Stimulated activated naive CD8-positive, alpha-beta T cell treated with anti-CD3 and anti-CD28 coated beads, Interleukin-15, Interleukin-2, amounts not matched to agents 100 ng/mL and 50 ng/mL, for 24 hours (primary cell): ENCODE data around the gene BARHL1.
"Not testable (repeated sequence)": the region's sequence is repeated elsewhere in the genome, so short reads cannot be mapped to it uniquely, and the experiment has no call there.

Source experiments
- H3K27ac Mint-ChIP-seq: one replicate; pipeline ENCODE4 v1.8.0; 2021; ENCODE audit warnings: mild to moderate bottlenecking, mixed read lengths
- H3K27me3 Mint-ChIP-seq: one replicate; pipeline ENCODE4 v1.8.0; 2021; ENCODE audit warnings: mixed read lengths
- H3K36me3 Mint-ChIP-seq: one replicate; pipeline ENCODE4 v1.8.0; 2021; ENCODE audit warnings: low read depth, mixed read lengths
- H3K4me1 Mint-ChIP-seq: one replicate; pipeline ENCODE4 v1.8.0; 2021; ENCODE audit warnings: low read depth, mixed read lengths
- H3K4me3 Mint-ChIP-seq: one replicate; pipeline ENCODE4 v1.8.0; 2021; ENCODE audit warnings: mild to moderate bottlenecking, mixed read lengths
- H3K9me3 Mint-ChIP-seq: one replicate; pipeline ENCODE4 v1.8.0; 2021; ENCODE audit warnings: mixed read lengths

BARHL1 gene

DNA sequence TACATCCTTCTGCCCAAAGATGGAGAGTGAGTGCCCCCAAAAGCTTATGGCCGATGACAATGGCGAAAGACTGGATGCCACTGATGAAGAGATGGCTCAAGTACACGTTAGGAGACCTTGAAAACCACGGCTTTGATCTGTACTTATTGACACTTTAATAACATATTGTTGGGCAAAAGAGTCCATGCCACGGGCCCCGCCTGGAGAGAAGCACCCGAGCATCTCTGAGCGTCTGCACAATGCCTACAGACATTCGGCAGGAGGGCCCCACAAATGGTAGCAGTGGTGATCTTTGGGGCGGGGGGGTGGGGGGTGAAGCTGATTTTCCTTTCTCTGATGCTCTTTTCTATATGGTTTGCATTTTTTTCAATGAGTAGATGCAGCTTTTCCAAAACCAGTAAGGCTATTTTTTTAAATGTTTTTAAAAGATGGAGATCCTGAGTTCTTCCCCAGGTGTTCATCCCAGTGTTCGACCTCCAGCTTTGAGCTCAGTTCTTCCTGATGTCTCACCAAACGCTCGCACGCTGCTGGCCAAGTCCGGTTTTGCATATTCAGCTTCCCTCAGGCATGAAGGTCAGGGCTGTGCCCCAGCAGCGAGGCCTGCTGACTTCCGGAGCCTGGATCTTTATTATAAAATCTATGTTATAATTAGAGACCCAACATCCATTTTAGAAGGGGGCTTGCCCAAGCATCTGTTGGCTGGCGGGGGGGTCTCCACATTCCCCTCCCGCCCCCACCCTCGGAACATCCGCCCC is 34.3 kb upstream of the BARHL1 start:
- H3K27ac Mint-ChIP-seq, result no peak overlapping the region
- H3K9me3 Mint-ChIP-seq, result no peaks in the 10 kb centered on the region
- no peaks in the 10 kb centered on the region for H3K4me1 Mint-ChIP-seq
- H3K36me3 Mint-ChIP-seq, result no peaks in the 10 kb centered on the region
- peaks cover 7% of the 10 kb centered on the region for H3K27me3 Mint-ChIP-seq
- H3K4me3 Mint-ChIP-seq, result no peak overlapping the region

DNA sequence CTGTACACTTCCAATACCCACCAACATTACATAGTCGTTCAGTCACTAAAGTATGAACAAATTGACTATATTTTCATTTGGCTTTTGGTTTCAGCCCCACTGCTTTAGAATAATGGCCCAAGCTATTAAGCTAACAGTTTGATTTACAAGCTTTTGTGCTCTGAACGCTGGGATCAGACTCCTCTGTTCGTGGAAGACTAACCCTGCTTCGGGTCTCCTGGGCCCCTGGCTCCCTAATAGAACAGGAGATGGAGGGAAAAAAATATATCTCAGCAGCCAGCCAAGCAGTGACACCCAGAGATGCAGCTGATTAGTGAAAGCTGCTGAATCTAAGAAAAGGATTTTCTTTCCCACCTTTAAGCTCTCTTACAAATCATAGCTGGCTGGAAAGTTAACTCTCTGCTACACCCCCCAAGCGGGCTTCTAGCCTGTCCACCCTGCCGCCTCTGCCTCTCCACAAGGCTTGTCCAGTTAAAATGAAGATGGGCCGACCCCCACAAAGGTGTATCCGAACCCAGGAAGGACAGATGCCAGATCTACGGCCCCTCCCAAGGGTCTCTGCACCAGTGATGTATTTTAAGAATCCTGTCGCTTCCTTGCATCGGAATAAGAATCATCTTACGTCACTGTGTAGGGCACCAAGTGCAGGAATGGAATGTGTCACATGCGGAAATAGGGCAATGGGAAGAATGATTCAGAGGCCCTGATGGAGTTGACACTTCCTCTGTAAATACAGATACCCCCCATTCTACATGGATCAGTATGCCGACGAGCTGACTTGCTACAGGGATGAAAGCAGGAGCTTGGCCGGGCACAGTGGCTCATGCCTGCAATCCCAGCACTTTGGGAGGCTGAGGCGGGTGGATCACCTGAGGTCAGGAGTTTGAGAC is 33.4 kb upstream of the BARHL1 start:
- H3K9me3 Mint-ChIP-seq, result no peaks in the 10 kb centered on the region
- no peak overlapping the region for H3K27ac Mint-ChIP-seq
- peaks cover 7% of the 10 kb centered on the region for H3K27me3 Mint-ChIP-seq
- no peaks in the 10 kb centered on the region for H3K4me1 Mint-ChIP-seq
- no peak overlapping the region for H3K4me3 Mint-ChIP-seq
- no peaks in the 10 kb centered on the region for H3K36me3 Mint-ChIP-seq

DNA sequence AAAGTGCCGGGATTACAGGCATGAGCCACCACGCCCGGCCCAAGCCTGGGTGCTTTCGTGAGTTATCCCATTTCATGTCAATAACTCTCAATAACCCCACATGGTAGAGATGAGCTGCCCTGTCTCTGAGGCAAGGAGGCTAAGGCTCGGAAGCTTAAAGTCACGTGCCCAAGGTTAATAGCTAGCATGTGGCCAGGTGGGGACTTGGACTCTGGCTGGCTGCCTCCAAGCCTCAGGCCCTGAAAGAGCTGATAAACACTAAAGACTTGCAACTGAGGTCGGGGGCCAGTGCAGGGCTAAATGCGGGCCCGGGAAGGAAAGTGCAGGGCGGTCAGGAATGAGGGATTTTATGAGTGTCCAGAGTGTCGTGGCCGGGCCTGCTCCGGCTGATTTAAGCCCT is 30.9 kb upstream of the BARHL1 start:
- no peaks in the 10 kb centered on the region for H3K4me1 Mint-ChIP-seq
- no peak overlapping the region for H3K4me3 Mint-ChIP-seq
- H3K36me3 Mint-ChIP-seq, result no peaks in the 10 kb centered on the region
- no peaks in the 10 kb centered on the region for H3K9me3 Mint-ChIP-seq
- no peak overlapping the region for H3K27ac Mint-ChIP-seq
- peaks cover 15% of the 10 kb centered on the region for H3K27me3 Mint-ChIP-seq

DNA sequence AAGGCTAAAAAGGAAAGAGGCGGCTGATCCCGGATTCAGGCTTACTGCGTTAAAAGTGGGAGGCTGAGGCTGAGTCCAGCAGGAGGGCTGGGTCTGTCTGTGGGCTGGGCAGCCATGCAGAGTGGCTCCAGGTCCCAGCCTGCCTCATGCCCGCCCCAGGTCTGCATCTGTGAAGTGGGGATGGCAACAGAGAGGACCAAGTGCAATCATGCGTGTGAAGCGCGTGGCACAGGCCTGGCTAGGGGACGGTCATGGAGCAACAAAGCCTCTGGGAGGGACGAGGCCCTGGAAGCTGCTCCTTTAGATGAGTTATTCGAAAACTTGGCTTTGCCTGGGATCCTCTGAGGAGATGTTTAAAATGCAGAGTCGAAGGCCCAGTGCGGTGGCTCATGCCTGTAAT is 30.4 kb upstream of the BARHL1 start:
- H3K9me3 Mint-ChIP-seq, result no peaks in the 10 kb centered on the region
- H3K27ac Mint-ChIP-seq, result no peak overlapping the region
- H3K4me3 Mint-ChIP-seq, result no peak overlapping the region
- H3K4me1 Mint-ChIP-seq, result no peaks in the 10 kb centered on the region
- H3K36me3 Mint-ChIP-seq, result no peaks in the 10 kb centered on the region
- peaks cover 14% of the 10 kb centered on the region for H3K27me3 Mint-ChIP-seq

DNA sequence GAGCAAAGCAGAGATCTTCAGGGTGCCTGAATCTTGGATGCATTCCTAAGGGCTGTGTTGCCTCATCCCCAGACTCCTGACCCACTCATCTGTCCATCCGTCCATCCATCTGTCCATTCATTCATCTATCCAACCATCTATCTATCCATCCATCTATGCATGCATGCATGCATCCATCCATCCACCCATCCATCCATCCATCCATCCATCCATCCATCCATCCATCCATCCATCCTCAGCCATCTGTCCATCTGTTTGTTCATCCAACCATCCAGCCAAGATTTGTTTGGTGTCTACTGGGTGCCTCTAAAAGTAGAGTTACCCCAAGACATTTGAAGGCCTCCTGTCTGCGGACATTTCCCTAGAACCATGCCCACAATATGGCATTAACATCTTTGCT is 27.7 kb upstream of the BARHL1 start:
- no peaks in the 10 kb centered on the region for H3K36me3 Mint-ChIP-seq
- H3K4me3 Mint-ChIP-seq, result no peak overlapping the region
- no peaks in the 10 kb centered on the region for H3K4me1 Mint-ChIP-seq
- H3K27me3 Mint-ChIP-seq, result peaks cover 19% of the 10 kb centered on the region
- no peaks in the 10 kb centered on the region for H3K9me3 Mint-ChIP-seq
- no peak overlapping the region for H3K27ac Mint-ChIP-seq

GRCh38 chr9:132555528-132555927 is 26.9 kb upstream of the BARHL1 start:
- Mint-ChIP-seq H3K4me1 (no peaks in the 10 kb centered on the region), H3K27me3 (peaks cover 22% of the 10 kb centered on the region), H3K9me3 (no peaks in the 10 kb centered on the region), H3K4me3 (no peak overlapping the region), H3K27ac (no peak overlapping the region), H3K36me3 (no peaks in the 10 kb centered on the region)

DNA sequence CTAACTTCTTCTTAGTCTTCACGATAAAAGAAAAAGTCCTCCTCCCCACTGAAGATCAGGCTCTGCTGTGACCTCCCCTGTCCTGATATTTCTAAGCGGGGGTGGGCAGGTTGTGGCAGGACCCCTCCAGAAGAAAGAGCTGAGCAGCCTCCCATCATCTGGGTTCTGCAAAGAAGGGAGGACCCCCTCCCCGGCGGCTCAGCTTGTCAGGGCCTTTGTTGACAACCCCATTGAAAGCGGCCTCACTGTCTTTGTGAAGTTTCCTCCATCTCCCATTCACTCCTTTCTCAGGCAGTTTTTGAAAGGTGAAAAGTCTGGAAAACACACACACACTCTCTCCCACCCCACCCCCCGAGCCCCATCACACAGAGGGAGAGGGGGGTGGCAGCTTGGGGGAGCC is 26.2 kb upstream of the BARHL1 start:
- Mint-ChIP-seq H3K4me1 (no peaks in the 10 kb centered on the region), H3K27ac (no peak overlapping the region), H3K27me3 (peaks cover 26% of the 10 kb centered on the region), H3K4me3 (no peak overlapping the region), H3K9me3 (no peaks in the 10 kb centered on the region), H3K36me3 (no peaks in the 10 kb centered on the region)

- H3K27me3 Mint-ChIP-seq, result peaks cover 26% of the 10 kb centered on the region
- no peaks in the 10 kb centered on the region for H3K4me1 Mint-ChIP-seq
- H3K9me3 Mint-ChIP-seq, result no peaks in the 10 kb centered on the region
- H3K36me3 Mint-ChIP-seq, result no peaks in the 10 kb centered on the region
- H3K4me3 Mint-ChIP-seq, result no peak overlapping the region
- no peak overlapping the region for H3K27ac Mint-ChIP-seq
Observed at GRCh38 chr9:132556714-132557113, 25.7 kb upstream of the BARHL1 start.

DNA sequence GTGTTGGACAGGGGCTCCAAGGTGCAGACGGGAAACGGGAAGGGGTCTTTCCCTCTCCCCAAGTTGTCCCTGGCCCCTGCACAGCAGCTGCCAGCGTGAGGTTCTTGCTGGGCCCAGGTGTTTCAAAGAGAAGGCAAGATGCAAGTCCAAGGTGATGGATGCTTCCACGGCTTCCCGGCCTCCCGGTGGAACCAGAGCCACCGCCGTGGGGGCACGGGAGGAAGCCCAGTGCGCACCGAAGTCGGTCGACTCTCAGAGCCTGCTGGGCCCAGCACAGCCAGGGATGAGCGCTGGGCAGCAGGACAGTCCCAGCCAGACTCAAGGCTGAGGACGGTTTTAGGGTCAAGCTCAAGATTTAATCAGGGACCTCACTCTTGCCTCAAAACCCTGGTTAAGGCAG is 25.2 kb upstream of the BARHL1 start:
- no peaks in the 10 kb centered on the region for H3K4me1 Mint-ChIP-seq
- H3K36me3 Mint-ChIP-seq, result no peaks in the 10 kb centered on the region
- H3K4me3 Mint-ChIP-seq, result no peak overlapping the region
- no peaks in the 10 kb centered on the region for H3K9me3 Mint-ChIP-seq
- H3K27me3 Mint-ChIP-seq, result peaks cover 29% of the 10 kb centered on the region
- no peak overlapping the region for H3K27ac Mint-ChIP-seq

DNA sequence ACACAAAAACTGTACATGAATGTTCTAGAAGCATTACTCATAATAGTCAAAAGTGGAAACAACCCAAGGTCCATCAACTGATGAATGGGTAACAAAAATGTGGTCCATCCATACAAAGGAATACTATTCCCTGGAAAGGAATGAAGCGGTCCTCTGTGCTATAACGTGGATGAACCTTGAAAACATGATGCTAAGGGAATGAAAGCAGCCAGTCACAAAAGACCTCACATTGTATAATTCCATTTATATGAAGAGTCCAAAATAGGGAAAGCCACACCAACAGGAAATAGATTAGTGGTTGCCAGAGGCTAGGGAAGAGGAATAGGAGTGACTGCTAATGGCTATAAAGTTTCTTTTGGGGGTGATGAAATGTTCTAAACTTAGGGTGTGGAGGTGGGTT is 22.7 kb upstream of the BARHL1 start:
- Mint-ChIP-seq H3K4me1 (no peaks in the 10 kb centered on the region), H3K36me3 (no peaks in the 10 kb centered on the region), H3K27me3 (peaks cover 43% of the 10 kb centered on the region), H3K4me3 (no peak overlapping the region), H3K9me3 (no peaks in the 10 kb centered on the region), H3K27ac (no peak overlapping the region)

DNA sequence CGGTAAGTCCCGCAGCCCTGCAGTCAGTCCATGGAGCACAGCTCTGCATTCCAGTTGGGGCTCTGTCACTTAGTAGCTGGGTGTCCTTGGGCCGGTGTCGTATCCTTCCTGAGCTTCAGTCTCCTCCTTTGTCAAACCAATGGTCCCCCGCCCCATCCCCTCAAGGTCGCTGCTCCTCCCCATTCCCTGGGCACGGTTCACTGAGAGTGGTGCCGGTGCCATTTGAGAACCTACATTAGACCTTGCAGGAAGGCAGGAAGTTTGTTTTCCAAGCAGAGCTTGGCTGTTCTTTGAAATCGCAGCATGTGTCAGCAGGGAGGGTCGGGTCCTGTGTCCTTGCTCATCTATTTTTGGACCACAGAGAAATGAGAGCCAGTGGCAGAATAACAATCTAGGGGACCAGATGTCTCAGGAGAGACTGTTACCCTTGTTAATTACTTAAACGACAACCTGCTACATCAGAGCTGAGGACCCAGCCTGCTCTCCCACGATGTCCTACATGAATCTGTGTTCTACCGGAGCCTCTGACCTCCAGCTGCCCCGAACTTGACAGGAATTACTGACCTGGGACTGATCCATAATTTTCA is 21.7 kb upstream of the BARHL1 start:
- peaks cover 37% of the 10 kb centered on the region for H3K27me3 Mint-ChIP-seq
- no peaks in the 10 kb centered on the region for H3K36me3 Mint-ChIP-seq
- no peak overlapping the region for H3K27ac Mint-ChIP-seq
- no peaks in the 10 kb centered on the region for H3K4me1 Mint-ChIP-seq
- H3K9me3 Mint-ChIP-seq, result no peaks in the 10 kb centered on the region
- H3K4me3 Mint-ChIP-seq, result no peak overlapping the region

DNA sequence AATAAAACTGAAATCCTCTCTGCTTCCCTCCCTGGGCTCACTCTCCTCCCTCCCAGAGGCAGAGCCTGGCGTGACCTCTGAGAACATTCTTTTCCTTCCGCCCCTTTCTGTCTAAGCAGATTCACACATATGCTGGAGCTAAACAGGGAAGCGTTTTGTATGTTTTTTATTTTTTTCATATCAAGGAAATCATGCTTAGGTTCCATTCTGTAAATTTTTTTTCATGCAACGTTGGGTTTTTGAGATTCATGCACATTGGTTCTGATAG is 20.2 kb upstream of the BARHL1 start:
- H3K4me1 Mint-ChIP-seq, result no peaks in the 10 kb centered on the region
- H3K4me3 Mint-ChIP-seq, result no peak overlapping the region
- H3K36me3 Mint-ChIP-seq, result no peaks in the 10 kb centered on the region
- H3K27me3 Mint-ChIP-seq, result peaks cover 29% of the 10 kb centered on the region
- H3K27ac Mint-ChIP-seq, result no peak overlapping the region
- no peaks in the 10 kb centered on the region for H3K9me3 Mint-ChIP-seq

GRCh38 chr9:132564526-132564925 is 17.9 kb upstream of the BARHL1 start:
- Mint-ChIP-seq H3K36me3 (no peaks in the 10 kb centered on the region), H3K27me3 (peaks cover 30% of the 10 kb centered on the region), H3K27ac (no peak overlapping the region), H3K4me1 (no peaks in the 10 kb centered on the region), H3K4me3 (no peak overlapping the region), H3K9me3 (no peaks in the 10 kb centered on the region)

GRCh38 chr9:132568787-132569186 is 13.6 kb upstream of the BARHL1 start:
- H3K27ac Mint-ChIP-seq, H3K9me3 Mint-ChIP-seq, H3K36me3 Mint-ChIP-seq, H3K4me3 Mint-ChIP-seq, H3K4me1 Mint-ChIP-seq: not testable (repeated sequence)
- H3K27me3 Mint-ChIP-seq, result peaks cover 24% of the 10 kb centered on the region

GRCh38 chr9:132571806-132572600 is 10.4 kb upstream of the BARHL1 start:
- no peaks in the 10 kb centered on the region for H3K36me3 Mint-ChIP-seq
- no peaks in the 10 kb centered on the region for H3K4me1 Mint-ChIP-seq
- H3K9me3 Mint-ChIP-seq, result no peaks in the 10 kb centered on the region
- H3K27ac Mint-ChIP-seq, result no peak overlapping the region
- H3K4me3 Mint-ChIP-seq, result no peak overlapping the region
- peaks cover 42% of the 10 kb centered on the region for H3K27me3 Mint-ChIP-seq
